ENCODE data around the gene JAZF1.

Gene JAZF1

GRCh38 chr7:28180364-28181147 lies at the start of gene JAZF1:
JAZF1 (minus strand) TSS chr7:28180795.
- peak; percentile 31 for DNase-seq (ENCODE audit: low spot score)

GRCh38 chr7:28230261-28230660 lies 49.7 kb upstream of the JAZF1 start:
- DNase-seq (ENCODE audit: low spot score) = no peak

- DNase-seq (ENCODE audit: low spot score) = no peak
These were observed 47.8 kb upstream of the JAZF1 start for GRCh38 chr7:28228396-28228795.

GRCh38 chr7:28226003-28226402 lies 45.4 kb upstream of the JAZF1 start:
- DNase-seq (ENCODE audit: low spot score) = no peak

- no peak for DNase-seq (ENCODE audit: low spot score)
These were observed 45.0 kb upstream of the JAZF1 start for GRCh38 chr7:28225576-28225975.

GRCh38 chr7:28224675-28225074 lies 44.1 kb upstream of the JAZF1 start:
- DNase-seq (ENCODE audit: low spot score) = no peak

- no peak for DNase-seq (ENCODE audit: low spot score)
These were observed 43.6 kb upstream of the JAZF1 start for GRCh38 chr7:28224172-28224571.

GRCh38 chr7:28222636-28223035 lies 42.0 kb upstream of the JAZF1 start:
- no peak for DNase-seq (ENCODE audit: low spot score)

GRCh38 chr7:28219793-28220192 lies 39.2 kb upstream of the JAZF1 start:
- no peak for DNase-seq (ENCODE audit: low spot score)

- DNase-seq (ENCODE audit: low spot score) = no peak
These were observed 36.5 kb upstream of the JAZF1 start for GRCh38 chr7:28217143-28217542.

- no peak for DNase-seq (ENCODE audit: low spot score)
These were observed 30.4 kb upstream of the JAZF1 start for GRCh38 chr7:28211006-28211405.

- DNase-seq (ENCODE audit: low spot score) = no peak
These were observed 27.9 kb upstream of the JAZF1 start for GRCh38 chr7:28208506-28208905.

- no peak for DNase-seq (ENCODE audit: low spot score)
These were observed 27.0 kb upstream of the JAZF1 start for GRCh38 chr7:28207486-28208158.

- no peak for DNase-seq (ENCODE audit: low spot score)
These were observed 24.9 kb upstream of the JAZF1 start for GRCh38 chr7:28205506-28205905.

- DNase-seq (ENCODE audit: low spot score) = no peak
These were observed 23.1 kb upstream of the JAZF1 start for GRCh38 chr7:28203508-28204240.

GRCh38 chr7:28202222-28202621 lies 21.6 kb upstream of the JAZF1 start:
- no peak for DNase-seq (ENCODE audit: low spot score)

GRCh38 chr7:28201131-28201530 lies 20.5 kb upstream of the JAZF1 start:
- DNase-seq (ENCODE audit: low spot score) = no peak

- no peak for DNase-seq (ENCODE audit: low spot score)
These were observed 20.0 kb upstream of the JAZF1 start for GRCh38 chr7:28200598-28200997.

- DNase-seq (ENCODE audit: low spot score) = no peak
These were observed 18.5 kb upstream of the JAZF1 start for GRCh38 chr7:28199021-28199510.

GRCh38 chr7:28195910-28196620 lies 15.5 kb upstream of the JAZF1 start:
- no peak for DNase-seq (ENCODE audit: low spot score)

GRCh38 chr7:28192786-28193585 lies 12.4 kb upstream of the JAZF1 start:
- no peak for DNase-seq (ENCODE audit: low spot score)
